Endothelial cell of umbilical vein (primary cell): Measurements from ENCODE around the gene FANK1. TPM values are rescaled to one million over a fixed set of nuclear protein-coding genes. Genes with fewer than 3 reads are reported as not detected.

Experiments
- BruUV-seq: library from RNA; stranded (reverse); fragments of 400-500 nt; replicated peaks from 2 replicates; lab custom pipeline; 2021; lab: Mats Ljungman, UMichigan
- CTCF ChIA-PET: fragments of 300-600, 350-600 bp; sonication (Branson Sonifier 250); formaldehyde crosslinking; loops from one replicate; lab custom pipeline; 2021; ENCODE audit warnings: antibody characterized with exemption, inconsistent platforms; lab: Charles Lee
- POLR2A ChIA-PET: fragments of 300-600, 350-600 bp; sonication (Branson Sonifier 250); formaldehyde crosslinking; loops from one replicate; lab custom pipeline; 2021; ENCODE audit warnings: antibody characterized with exemption, inconsistent platforms; lab: Charles Lee
- DNase-seq: peaks from one replicate; pipeline ENCODE4 v3.0.0-alpha.2; 2011; ENCODE audit warnings: low read depth, low spot score
- FAIRE-seq: peaks from 2 replicates; lab custom pipeline; 2011; peaks lifted over from hg19 to GRCh38; lab: Jason Lieb, UNC
- H2AFZ ChIP-seq: 2 replicates; pipeline ENCODE4 v1.6.0; 2012; ENCODE audit warnings: low read depth, low read length, control low read depth, inconsistent platforms
- H3K27ac ChIP-seq: 2 replicates; pipeline ENCODE4 v1.5.1; 2011; ENCODE audit warnings: low read depth, mild to moderate bottlenecking, control low read depth, low read length, moderate library complexity; ENCODE audit not compliant: insufficient read depth
- H3K27me3 ChIP-seq, 2 experiments: 2 replicates each; pipeline versions ENCODE4 v1.6.0 to v1.6.1; 2011; ENCODE audit warnings: low read length in 2 of 2, mixed read lengths in 1 of 2; ENCODE audit not compliant: control insufficient read depth in 2 of 2, insufficient read depth in 2 of 2
- H3K36me3 ChIP-seq, 2 experiments: 2 replicates in 1 of 2; 3 replicates in 1 of 2; pipeline ENCODE4 v1.5.1; 2011; ENCODE audit warnings: low read length in 2 of 2, mild to moderate bottlenecking in 1 of 2, moderate library complexity in 1 of 2; ENCODE audit not compliant: control insufficient read depth in 2 of 2, insufficient read depth in 2 of 2; ENCODE audit errors: extremely low read depth in 1 of 2
- H3K4me1 ChIP-seq: 3 replicates; pipeline ENCODE4 v1.5.1; 2011; ENCODE audit warnings: mild to moderate bottlenecking, low read length; ENCODE audit not compliant: control insufficient read depth, insufficient read depth; ENCODE audit errors: extremely low read depth
- H3K4me2 ChIP-seq: 2 replicates; pipeline ENCODE4 v1.6.1; 2011; ENCODE audit warnings: low read length, control low read depth, mixed read lengths; ENCODE audit not compliant: insufficient read depth
- H3K4me3 ChIP-seq, 3 experiments: fragments of 200-600 bp in 1 of 3; sonication (generic), shearing (Covaris generic) in 1 of 3; replicated peaks in 1 of 3; 2 replicates each; pipeline ENCODE4 v1.5.1; 2011 to 2016; ENCODE audit warnings: control low read depth in 3 of 3, low read length in 3 of 3, mild to moderate bottlenecking in 2 of 3, inconsistent platforms in 1 of 3, low read depth in 1 of 3, moderate library complexity in 1 of 3; ENCODE audit not compliant: insufficient read depth in 1 of 3
- H3K79me2 ChIP-seq: 2 replicates; pipeline ENCODE4 v1.6.0; 2012; ENCODE audit warnings: low read length, inconsistent platforms; ENCODE audit not compliant: control insufficient read depth, insufficient read depth
- H3K9ac ChIP-seq: replicated peaks from 2 replicates; pipeline ENCODE3; 2011; ENCODE audit warnings: low read length, control low read depth; ENCODE audit not compliant: insufficient read depth; ENCODE audit errors: extremely low read depth
- H3K9me1 ChIP-seq: replicated peaks from 3 replicates; pipeline ENCODE4 v1.6.0; 2011; ENCODE audit warnings: mild to moderate bottlenecking, low read length; ENCODE audit not compliant: control insufficient read depth, insufficient read depth; ENCODE audit errors: extremely low read depth
- H3K9me3 ChIP-seq: replicated peaks from 2 replicates; pipeline ENCODE4 v1.5.1; 2012; ENCODE audit warnings: low read length, inconsistent platforms; ENCODE audit not compliant: control insufficient read depth, insufficient read depth
- H4K20me1 ChIP-seq: replicated peaks from 2 replicates; pipeline ENCODE3; 2011; ENCODE audit warnings: mild to moderate bottlenecking, low read length; ENCODE audit not compliant: control insufficient read depth, insufficient read depth; ENCODE audit errors: extremely low read depth
- CTCF ChIP-seq, 2 donors: IDR thresholded peaks; 1 replicate in 1 of 2; 2 replicates in 1 of 2; pipeline ENCODE4 v1.5.1; 2011; ENCODE audit warnings: low read length in 2 of 2, mild to moderate bottlenecking in 2 of 2, moderate library complexity in 2 of 2, control low read depth in 1 of 2, inconsistent platforms in 1 of 2, low read depth in 1 of 2; ENCODE audit not compliant: insufficient read depth in 1 of 2; ENCODE audit errors: extremely low read depth in 1 of 2
- EZH2 ChIP-seq: IDR thresholded peaks from 2 replicates; pipeline ENCODE4 v1.6.1; 2012; ENCODE audit warnings: borderline replicate concordance, low read depth, mild to moderate bottlenecking, moderate library complexity, low read length, inconsistent platforms; ENCODE audit not compliant: severe bottlenecking
- FOS ChIP-seq: IDR thresholded peaks from 2 replicates; pipeline ENCODE4 v1.6.1; 2011; ENCODE audit warnings: mild to moderate bottlenecking, low read length, moderate library complexity, borderline replicate concordance; ENCODE audit not compliant: insufficient read depth
- JUN ChIP-seq: IDR thresholded peaks from 2 replicates; pipeline ENCODE4 v1.6.1; 2011; ENCODE audit warnings: borderline replicate concordance, low read depth; ENCODE audit not compliant: insufficient read length, insufficient read depth
- MYC ChIP-seq: IDR thresholded peaks from one replicate; pipeline ENCODE4 v1.6.1; 2011; ENCODE audit warnings: mild to moderate bottlenecking, low read depth, low read length
- POLR2A ChIP-seq: IDR thresholded peaks from 2 replicates; pipeline ENCODE4 v1.6.1; 2012; ENCODE audit warnings: low read depth, mild to moderate bottlenecking, control low read depth, low read length
- POLR2AphosphoS5 ChIP-seq: IDR thresholded peaks from 2 replicates; pipeline ENCODE4 v1.6.1; 2012; ENCODE audit warnings: low read depth, mild to moderate bottlenecking, control low read depth, low read length, moderate library complexity; ENCODE audit not compliant: insufficient read depth
- dilution Hi-C: fragments of 300-500 bp; cut with MboI; formaldehyde crosslinking; loops from one replicate; pipeline ENCODE4 v1.15.0; 2019; ENCODE audit warnings: low sequenced_read_pairs; ENCODE audit not compliant: extremely low pct_ligation_motif_present
- intact Hi-C: fragments of 100-400 bp; cut with micrococcal nuclease; formaldehyde crosslinking; loops from one replicate; pipeline ENCODE4 v1.10.0; 2022
- polyA plus RNA-seq, 4 experiments: library from polyadenylated mRNA; depleted of rRNA in 3 of 4; stranded (reverse) in 3 of 4; unstranded in 1 of 4; fragments of >200 nt; gene quantifications; 2 replicates each; pipeline versions ENCODE4 v1.2.1 to v1.2.3, GENCODE V29; 2011 to 2012; ENCODE audit warnings: missing spikeins in 1 of 4
- total RNA-seq: library from RNA; stranded (reverse); gene quantifications from 2 replicates; pipeline ENCODE4 v1.2.3, GENCODE V29; 2021
- TF ChIP-seq, protein P1 (sequence below): IDR thresholded peaks from 2 replicates; pipeline ENCODE4 v1.6.1; 2011; ENCODE audit not compliant: insufficient read depth, insufficient read length

Gene FANK1
- total and polyA plus RNA-seq, 2 donors (not counting 3 experiments of a cell fraction or from before 2014, with no cell fraction given) = 1.6 to 1.9 TPM

DNA sequence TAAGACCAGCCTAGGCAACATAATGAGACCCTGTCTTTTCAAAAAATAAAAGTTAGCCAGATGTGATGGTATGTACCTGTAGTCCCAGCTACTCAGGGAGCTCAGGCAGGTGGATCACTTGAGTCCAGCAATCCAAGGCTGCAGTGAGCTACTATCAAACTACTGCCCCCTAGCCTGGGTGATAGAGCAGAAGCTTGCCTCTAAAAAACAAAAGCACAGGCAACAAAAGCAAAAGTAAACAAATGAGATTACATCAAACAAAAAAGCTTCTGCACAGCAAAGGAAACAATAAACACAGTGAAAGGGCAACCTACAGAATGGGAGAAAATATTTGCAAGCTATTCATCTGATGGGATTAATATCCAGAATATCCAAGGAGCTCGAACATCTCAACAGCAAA is 65.4 kb downstream of the FANK1 start:
- Histone ChIP-seq H3K4me3 (no peak overlapping the region), H3K27ac (no peak overlapping the region), H3K79me2 (no peaks in the 10 kb centered on the region), H3K4me2 (no peak overlapping the region), H3K9ac (no peak overlapping the region), H3K36me3 (no peaks in the 10 kb centered on the region), H3K27me3 (no peaks in the 10 kb centered on the region), H3K4me1 (no peaks in the 10 kb centered on the region), H3K9me3 (no peaks in the 10 kb centered on the region), H4K20me1 (no peaks in the 10 kb centered on the region), H2AFZ (no peak overlapping the region), H3K9me1 (no peaks in the 10 kb centered on the region)
- dilution Hi-C loops (no loop called here), intact Hi-C loops (no loop called here)
- no peak for DNase-seq
- CTCF ChIA-PET = interaction anchor here (1.0 to 2.8 kb wide), 3 partner anchors 27 to 787 kb away, joined by 3 to 12 read pairs (median 3); no protein-coding TSS in a partner anchor
- peak; percentile 48 for FAIRE-seq
- TF ChIP-seq, protein P1, sequence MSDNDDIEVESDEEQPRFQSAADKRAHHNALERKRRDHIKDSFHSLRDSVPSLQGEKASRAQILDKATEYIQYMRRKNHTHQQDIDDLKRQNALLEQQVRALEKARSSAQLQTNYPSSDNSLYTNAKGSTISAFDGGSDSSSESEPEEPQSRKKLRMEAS = no peak
- no peak for TF ChIP-seq POLR2AphosphoS5
- no peak for TF ChIP-seq POLR2A
- no peak for TF ChIP-seq MYC
- TF ChIP-seq FOS = no peak
- TF ChIP-seq CTCF (IDR thresholded peaks at IDR 0.05; ENCODE audit: extremely low read depth in 1 of 2, insufficient read depth in 1 of 2, low read depth in 1 of 2, low read length in 2 of 2) = no peak
- no peak for TF ChIP-seq EZH2
- no peak for TF ChIP-seq JUN
- POLR2A ChIA-PET = no interaction called here
- no TSS peak for BruUV-seq
